Keratinocyte (primary cell): ENCODE measurements around the gene BGN. TPM values are rescaled to one million over a fixed set of nuclear protein-coding genes. Genes with fewer than 3 reads are reported as not detected.

Source experiments
- DNase-seq: peaks from one replicate; pipeline ENCODE4 v3.0.0-alpha.2; 2011; ENCODE audit warnings: low read depth, missing footprints, low spot score
- FAIRE-seq: peaks from 2 replicates; lab custom pipeline; 2011; peaks lifted over from hg19 to GRCh38; lab: Jason Lieb, UNC
- H2AFZ ChIP-seq: 2 replicates; pipeline ENCODE4 v1.6.0; 2012; ENCODE audit warnings: low read length, control low read depth, inconsistent platforms; ENCODE audit not compliant: control insufficient read depth
- H3K27ac ChIP-seq: 2 replicates; pipeline ENCODE4 v1.5.1; 2011; ENCODE audit warnings: low read length; ENCODE audit not compliant: control insufficient read depth, insufficient read depth
- H3K27me3 ChIP-seq: 3 replicates; pipeline ENCODE4 v1.6.0; 2011; ENCODE audit warnings: low read length; ENCODE audit not compliant: control insufficient read depth, insufficient read depth; ENCODE audit errors: extremely low read depth
- H3K36me3 ChIP-seq, 2 experiments: 2 replicates in 1 of 2; 3 replicates in 1 of 2; pipeline ENCODE4 v1.5.1; 2011; ENCODE audit warnings: low read length in 2 of 2, mild to moderate bottlenecking in 1 of 2; ENCODE audit not compliant: control insufficient read depth in 2 of 2, insufficient read depth in 2 of 2; ENCODE audit errors: extremely low read depth in 1 of 2
- H3K4me1 ChIP-seq: 3 replicates; pipeline ENCODE4 v1.5.1; 2011; ENCODE audit warnings: low read length; ENCODE audit not compliant: control insufficient read depth, insufficient read depth; ENCODE audit errors: extremely low read depth
- H3K4me2 ChIP-seq: 3 replicates; pipeline ENCODE4 v1.6.0; 2011; ENCODE audit warnings: low read depth, low read length; ENCODE audit not compliant: control insufficient read depth, insufficient read depth; ENCODE audit errors: extremely low read depth
- H3K4me3 ChIP-seq, 3 experiments: fragments of 200-600 bp in 1 of 3; sonication (generic) in 1 of 3; 2 replicates in 2 of 3; 3 replicates in 1 of 3; pipeline ENCODE4 v1.5.1; 2011 to 2016; ENCODE audit warnings: low read length in 3 of 3, mild to moderate bottlenecking in 3 of 3, control low read depth in 2 of 3, inconsistent platforms in 1 of 3, low read depth in 1 of 3, mixed read lengths in 1 of 3, mixed run types in 1 of 3, moderate library complexity in 1 of 3; ENCODE audit not compliant: control insufficient read depth in 2 of 3, insufficient read depth in 2 of 3; ENCODE audit errors: extremely low read depth in 1 of 3
- H3K79me2 ChIP-seq: 2 replicates; pipeline ENCODE4 v1.6.0; 2012; ENCODE audit warnings: low read length; ENCODE audit not compliant: control insufficient read depth, insufficient read depth
- H3K9ac ChIP-seq: 3 replicates; pipeline ENCODE4 v1.6.0; 2011; ENCODE audit warnings: low read length; ENCODE audit not compliant: control insufficient read depth, insufficient read depth; ENCODE audit errors: extremely low read depth
- H3K9me1 ChIP-seq: 3 replicates; pipeline ENCODE4 v1.6.0; 2011; ENCODE audit warnings: low read length; ENCODE audit not compliant: control insufficient read depth, insufficient read depth; ENCODE audit errors: extremely low read depth
- H3K9me3 ChIP-seq: 2 replicates; pipeline ENCODE4 v1.5.1; 2012; ENCODE audit warnings: low read depth, low read length; ENCODE audit not compliant: control insufficient read depth
- H4K20me1 ChIP-seq: 3 replicates; pipeline ENCODE4 v1.6.0; 2011; ENCODE audit warnings: low read length; ENCODE audit not compliant: control insufficient read depth, insufficient read depth; ENCODE audit errors: extremely low read depth
- CTCF ChIP-seq, 3 experiments: IDR thresholded peaks in 1 of 3; conservative IDR thresholded peaks in 1 of 3; optimal IDR thresholded peaks in 1 of 3; 2 replicates in 2 of 3; 3 replicates in 1 of 3; pipeline versions ENCODE3 to v1.5.1; 2011; ENCODE audit warnings: low read length in 3 of 3, mild to moderate bottlenecking in 3 of 3, moderate library complexity in 2 of 3, control low read depth in 1 of 3, inconsistent platforms in 1 of 3; ENCODE audit not compliant: insufficient read depth in 2 of 3; ENCODE audit errors: extremely low read depth in 1 of 3
- EZH2 ChIP-seq: IDR thresholded peaks from one replicate; pipeline ENCODE4 v1.6.1; 2012; ENCODE audit warnings: inconsistent platforms, mild to moderate bottlenecking, low read length, moderate library complexity
- dilution Hi-C: fragments of 300-500 bp; cut with MboI; formaldehyde crosslinking; loops from one replicate; pipeline ENCODE4 v1.7.0; 2020; ENCODE audit warnings: low sequenced_read_pairs; ENCODE audit not compliant: extremely low pct_ligation_motif_present
- polyA plus RNA-seq, 5 experiments: library from polyadenylated mRNA; depleted of rRNA in 3 of 5; stranded (reverse) in 3 of 5; stranded (forward) in 1 of 5; unstranded in 1 of 5; fragments of >200 nt; gene quantifications; 1 replicate in 1 of 5; 2 replicates in 3 of 5; 3 replicates in 1 of 5; pipeline versions ENCODE4 v1.2.1 to v1.2.3, GENCODE V29; 2011 to 2012; ENCODE audit warnings: missing spikeins in 2 of 5, low read depth in 1 of 5, low replicate concordance in 1 of 5

BGN gene
- polyA plus RNA-seq, 1 donor (not counting 4 experiments of a cell fraction or from before 2014, with no cell fraction given): 0.07 TPM

GRCh38 chrX:153450114-153450948, 44.4 kb upstream of the BGN start:
- H2AFZ ChIP-seq: no peak overlapping the region
- DNase-seq (no peak), FAIRE-seq (no peak)
- no peak for TF ChIP-seq CTCF (optimal IDR thresholded peaks at IDR 0.05 in 1 of 3, IDR thresholded peaks at IDR 0.05 in 1 of 3, conservative IDR thresholded peaks at IDR 0.05 in 1 of 3; ENCODE audit: extremely low read depth in 1 of 3, insufficient read depth in 2 of 3, low read length in 3 of 3)
- TF ChIP-seq EZH2: no peak
- dilution Hi-C loops: no loop called here
- H3K9me1 ChIP-seq: no peaks in the 10 kb centered on the region
- no peaks in the 10 kb centered on the region for H3K27me3 ChIP-seq
- H3K79me2 ChIP-seq: no peaks in the 10 kb centered on the region
- H4K20me1 ChIP-seq: no peaks in the 10 kb centered on the region
- no peak overlapping the region for H3K27ac ChIP-seq
- no peak overlapping the region for H3K4me3 ChIP-seq
- no peak overlapping the region for H3K9ac ChIP-seq
- H3K4me1 ChIP-seq: no peaks in the 10 kb centered on the region
- H3K9me3 ChIP-seq: no peaks in the 10 kb centered on the region
- no peak overlapping the region for H3K4me2 ChIP-seq
- no peaks in the 10 kb centered on the region for H3K36me3 ChIP-seq

- Histone ChIP-seq H3K4me2 (no peak overlapping the region), H3K4me1 (no peaks in the 10 kb centered on the region), H3K9me3 (no peaks in the 10 kb centered on the region), H4K20me1 (no peaks in the 10 kb centered on the region), H3K9me1 (no peaks in the 10 kb centered on the region), H3K79me2 (no peaks in the 10 kb centered on the region), H3K27me3 (no peaks in the 10 kb centered on the region), H3K36me3 (peaks cover 0 to 3% of the 10 kb centered on the region in 2 experiments), H3K9ac (no peak overlapping the region), H3K27ac (no peak overlapping the region), H2AFZ (no peak overlapping the region), H3K4me3 (no peak overlapping the region)
- DNase-seq: no peak
- dilution Hi-C loops: no loop called here
- TF ChIP-seq EZH2: no peak
- no peak for TF ChIP-seq CTCF (optimal IDR thresholded peaks at IDR 0.05 in 1 of 3, IDR thresholded peaks at IDR 0.05 in 1 of 3, conservative IDR thresholded peaks at IDR 0.05 in 1 of 3; ENCODE audit: extremely low read depth in 1 of 3, insufficient read depth in 2 of 3, low read length in 3 of 3)
- no peak for FAIRE-seq
These were observed 43.9 kb upstream of the BGN start for GRCh38 chrX:153450949-153451277.
